Activated CD4-positive, alpha-beta T cell treated with anti-CD3 and anti-CD28 coated beads for 1 hour (primary cell): ENCODE results near the gene SGK2.

Experiments
- DNase-seq: peaks from one replicate; pipeline ENCODE4 v3.0.0-alpha.2; 2020

Gene SGK2

DNA sequence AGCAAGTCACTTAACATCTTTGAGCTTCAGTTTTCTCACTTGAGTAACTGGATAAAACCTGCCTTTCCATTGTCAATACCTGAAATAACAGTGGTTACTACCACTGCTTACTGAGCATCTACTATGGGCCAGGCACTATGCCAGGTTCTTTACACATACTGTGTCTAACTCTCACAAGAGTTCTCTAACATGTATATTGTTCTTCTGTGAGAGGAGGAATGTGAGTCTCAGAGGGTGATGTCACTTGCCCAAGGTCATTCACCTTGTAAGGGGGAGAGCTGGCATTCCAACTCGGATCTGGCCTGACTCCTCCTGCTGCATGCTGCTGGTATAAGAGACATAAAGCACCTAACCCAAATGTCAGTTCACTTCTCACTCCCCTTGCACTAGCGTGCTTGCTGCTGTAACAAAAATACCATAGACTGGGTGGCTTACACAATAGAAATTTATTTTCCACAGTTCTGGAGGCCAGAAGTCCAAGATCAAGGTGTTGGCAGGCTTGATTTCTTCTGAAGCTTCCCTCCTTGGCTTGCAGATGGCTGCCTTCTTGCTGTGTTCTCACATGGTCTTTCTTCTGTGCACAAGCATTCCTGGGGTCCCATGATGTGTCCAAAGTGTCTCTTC is 21.9 kb upstream of the SGK2 start:
- DNase-seq, result no peak

DNA sequence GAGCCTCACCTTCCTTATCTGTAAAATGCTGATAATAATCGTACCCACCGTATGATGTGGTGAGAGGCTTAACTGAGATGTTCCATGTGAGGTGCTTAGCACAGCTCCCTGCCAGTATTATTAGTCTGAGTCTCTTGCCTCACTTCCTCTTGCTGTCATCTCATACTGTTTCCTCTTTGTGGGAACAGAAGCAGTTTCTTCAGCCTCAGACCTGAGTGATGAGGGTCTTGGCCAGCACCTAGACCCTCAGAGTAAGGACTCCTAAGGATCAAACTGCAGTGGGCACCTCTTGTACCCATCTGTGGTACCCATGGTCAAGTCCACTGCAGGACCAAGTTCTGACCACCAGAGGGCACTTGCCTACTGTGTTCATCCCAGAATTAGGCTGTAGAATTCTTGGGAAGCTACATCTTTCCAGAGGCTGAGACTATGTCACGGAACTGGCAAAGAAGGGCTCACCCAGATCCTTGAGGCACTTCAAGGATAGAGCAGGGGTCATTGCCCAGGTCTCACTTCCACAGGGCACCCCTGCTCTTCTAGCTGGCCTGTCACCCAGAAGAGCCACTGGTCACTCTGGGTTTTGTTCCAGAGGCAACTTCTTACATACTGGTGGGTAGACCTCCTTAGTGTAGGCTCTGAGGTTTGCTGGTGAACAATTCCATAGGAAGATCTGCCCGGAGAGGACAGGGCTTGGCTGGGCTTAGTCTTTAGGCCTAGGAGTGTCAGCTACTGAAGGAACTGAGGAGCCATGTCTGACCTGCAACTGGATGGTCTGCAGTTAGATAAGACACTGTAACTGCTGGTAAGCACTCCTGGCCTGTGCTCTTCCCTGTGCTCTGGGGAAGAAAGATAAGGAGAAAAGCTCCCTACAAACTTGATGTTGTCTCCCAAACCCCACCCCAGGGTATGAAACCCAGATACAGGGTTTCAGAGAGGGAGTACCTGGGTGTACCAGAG is 20.6 kb upstream of the SGK2 start:
- DNase-seq, result peak; percentile 15

DNA sequence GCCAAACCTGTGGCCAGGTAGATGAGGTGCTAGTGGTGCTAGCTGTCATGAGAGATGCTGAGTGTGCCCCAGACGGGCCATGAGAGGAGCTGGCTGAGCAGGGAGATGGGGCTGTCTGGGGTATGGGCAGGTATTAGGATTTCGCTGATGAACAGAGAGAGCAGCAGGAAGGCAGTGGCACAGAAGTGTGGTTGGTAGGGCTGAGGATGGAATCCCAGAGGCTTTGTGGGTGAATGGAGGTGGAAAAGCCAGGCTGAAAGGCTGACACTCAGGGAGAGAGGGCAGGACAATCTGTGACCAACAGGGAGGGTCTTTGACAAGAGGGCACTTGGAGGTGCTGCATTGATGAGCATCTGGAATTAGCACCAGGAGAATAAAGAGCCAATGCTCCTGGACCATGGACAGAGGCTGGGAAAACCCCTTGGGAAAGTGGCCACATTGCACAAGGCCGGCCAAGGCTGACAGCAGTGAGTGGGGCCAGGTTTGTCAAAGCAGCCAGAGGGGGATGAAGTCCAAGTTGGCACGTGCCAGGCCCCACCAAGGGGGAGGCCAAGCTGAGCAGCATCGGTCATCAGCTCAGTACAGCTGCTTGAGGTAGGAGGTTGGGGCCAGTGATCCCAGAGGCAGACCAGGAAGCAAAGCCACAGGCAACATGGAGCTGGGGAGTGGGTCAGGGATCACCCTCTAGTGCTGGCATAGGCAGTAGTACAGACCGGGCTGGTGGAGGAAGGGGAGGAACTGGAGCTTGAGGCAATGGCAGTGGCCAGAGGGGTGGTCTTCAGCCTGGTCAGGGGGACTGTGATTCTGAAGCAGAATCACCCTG is 19.7 kb upstream of the SGK2 start:
- no peak for DNase-seq

DNA sequence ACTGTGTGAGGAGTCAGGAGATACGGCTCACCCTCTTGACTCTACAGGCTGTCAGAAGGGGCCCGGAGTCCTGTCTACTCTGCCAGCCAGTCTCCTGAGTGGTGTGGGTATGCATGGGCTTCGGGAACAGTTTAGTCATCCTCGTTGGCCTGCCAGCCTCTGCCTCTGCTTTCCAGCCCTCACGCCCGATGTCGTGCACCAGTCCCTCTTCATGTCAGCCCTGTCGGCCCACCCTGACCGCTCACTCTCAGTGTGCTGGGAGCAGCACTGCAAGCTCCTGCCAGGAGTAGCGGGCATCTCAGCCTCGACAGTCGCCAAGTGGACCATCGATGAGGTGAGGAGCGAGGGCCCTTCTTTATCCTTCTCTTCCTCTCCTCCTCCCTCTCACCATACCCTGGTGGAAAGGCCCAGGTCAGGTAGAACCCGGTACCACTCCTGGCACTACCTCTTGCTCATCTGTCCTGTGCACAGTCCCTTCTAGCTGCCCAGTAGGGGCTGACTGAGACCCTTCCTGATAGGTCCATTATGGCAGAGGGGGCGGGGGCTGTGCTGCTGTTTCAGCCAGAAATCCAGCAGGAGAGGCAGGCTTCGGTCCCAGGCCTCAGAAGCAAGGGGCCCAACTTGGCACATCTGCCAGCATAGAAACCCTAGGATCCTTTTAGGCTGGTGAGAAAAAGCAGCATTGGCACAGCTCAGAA is 18.7 kb upstream of the SGK2 start:
- no peak for DNase-seq

DNA sequence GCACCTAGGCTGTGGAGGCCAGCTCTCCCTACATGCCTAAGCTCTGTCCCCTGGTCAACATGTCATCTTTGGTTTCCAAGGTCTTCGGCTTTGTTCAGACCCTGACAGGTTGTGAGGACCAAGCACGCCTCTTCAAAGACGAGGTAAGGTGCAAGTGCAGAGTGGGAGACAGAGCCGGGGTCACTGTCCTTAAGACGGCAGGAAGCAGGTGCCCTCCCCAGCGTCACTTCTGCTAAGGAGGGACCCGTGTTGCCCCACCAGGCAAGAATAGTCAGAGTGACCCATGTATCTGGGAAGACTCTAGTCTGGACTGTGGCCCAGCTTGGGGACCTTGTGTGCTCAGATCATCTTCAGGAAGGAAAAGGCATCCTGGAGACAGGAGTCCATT is 18.2 kb upstream of the SGK2 start:
- no peak for DNase-seq

DNA sequence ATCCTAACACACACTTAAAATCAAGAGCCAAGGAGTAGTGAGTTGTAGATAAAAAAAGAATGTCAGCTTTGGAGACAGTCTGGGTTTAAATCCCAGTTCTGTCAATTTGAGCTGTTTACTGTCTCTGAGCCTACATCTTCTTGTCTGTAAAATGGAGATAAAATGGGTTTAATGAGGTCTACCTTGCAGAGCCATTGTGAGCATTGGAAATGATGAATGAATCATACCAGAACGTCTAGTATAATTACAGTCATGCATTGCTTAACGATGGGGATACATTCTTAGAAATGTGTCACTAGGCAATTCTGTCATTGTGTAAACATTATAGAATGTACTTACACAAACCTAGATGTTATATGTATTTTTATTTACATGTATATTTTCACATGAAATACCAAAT is 17.6 kb upstream of the SGK2 start:
- no peak for DNase-seq

DNA sequence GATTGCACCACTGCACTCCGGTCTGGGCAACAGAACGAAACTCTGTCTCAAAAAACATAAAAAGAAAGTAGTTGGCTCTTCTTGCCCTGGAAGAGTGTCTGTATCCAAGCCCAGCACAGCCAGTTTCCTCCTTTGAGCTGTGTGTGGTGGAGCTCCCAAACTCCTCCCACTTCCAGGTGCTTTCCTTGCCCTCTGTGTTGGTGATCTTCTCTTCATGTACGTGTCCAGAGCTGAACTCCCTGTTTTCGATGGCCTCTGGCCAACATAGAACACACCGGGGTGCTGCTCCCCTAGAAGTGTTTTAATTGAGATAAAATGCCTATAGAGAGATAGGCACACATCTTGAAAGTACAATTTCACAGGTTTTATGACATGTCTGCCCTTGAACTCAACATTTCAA is 16.7 kb upstream of the SGK2 start:
- DNase-seq, result no peak

DNA sequence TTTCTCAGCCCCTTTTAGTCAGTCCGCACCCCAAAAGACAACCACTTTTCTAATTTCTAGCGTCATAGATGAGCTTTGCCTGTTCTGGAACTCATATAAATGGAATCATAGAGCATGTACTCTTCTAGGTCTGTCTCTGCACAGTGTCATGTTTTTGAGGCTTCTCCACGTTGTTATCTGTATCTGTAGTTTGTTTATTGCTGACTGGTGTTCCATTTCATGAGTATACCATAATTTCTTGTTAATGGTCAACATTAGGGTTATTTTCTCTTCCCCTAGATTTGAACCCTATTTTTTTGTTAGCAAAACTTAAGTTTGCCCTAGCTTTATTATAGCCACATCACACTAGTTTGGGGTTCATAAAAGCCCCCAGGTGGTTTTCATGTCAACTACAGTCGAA is 16.2 kb upstream of the SGK2 start:
- DNase-seq, result no peak

DNA sequence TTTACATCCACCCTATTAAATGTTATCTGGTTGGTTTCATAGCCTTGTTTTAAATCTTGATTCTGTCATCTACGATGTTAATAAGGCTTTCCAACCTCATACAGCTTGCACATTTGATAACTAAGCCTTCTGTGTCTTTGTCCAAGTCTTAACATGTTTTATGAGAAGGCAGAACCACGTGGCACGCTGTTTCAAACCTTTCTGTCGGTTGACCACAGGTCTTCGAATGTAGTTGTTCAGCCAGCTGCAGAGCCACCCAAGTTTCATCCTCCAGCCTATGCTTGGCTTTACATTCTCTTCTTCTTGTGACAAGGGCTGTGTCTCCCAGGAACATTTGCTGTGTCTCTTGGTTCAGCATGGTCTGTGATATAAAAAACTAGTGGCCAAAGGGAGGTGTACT is 15.7 kb upstream of the SGK2 start:
- DNase-seq, result no peak

DNA sequence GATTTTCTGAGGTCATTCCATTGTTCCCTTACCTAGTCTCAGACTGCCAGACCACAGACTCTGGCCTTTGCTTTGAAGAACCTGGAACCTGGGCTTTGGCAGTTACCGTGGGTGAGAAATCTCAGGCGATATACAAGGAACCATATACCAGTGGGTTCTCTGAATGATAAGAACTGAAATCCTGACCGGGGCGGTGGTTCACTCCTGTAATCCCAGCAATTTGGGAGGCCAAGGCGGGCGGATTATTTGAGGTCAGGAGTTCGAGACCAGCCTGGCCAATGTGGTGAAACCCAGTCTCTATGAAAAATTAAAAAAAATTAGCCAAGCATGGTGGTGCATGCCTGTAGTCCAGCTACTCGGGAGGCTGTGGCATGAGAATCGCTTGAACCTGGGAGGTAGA is 14.3 kb upstream of the SGK2 start:
- DNase-seq, result no peak

DNA sequence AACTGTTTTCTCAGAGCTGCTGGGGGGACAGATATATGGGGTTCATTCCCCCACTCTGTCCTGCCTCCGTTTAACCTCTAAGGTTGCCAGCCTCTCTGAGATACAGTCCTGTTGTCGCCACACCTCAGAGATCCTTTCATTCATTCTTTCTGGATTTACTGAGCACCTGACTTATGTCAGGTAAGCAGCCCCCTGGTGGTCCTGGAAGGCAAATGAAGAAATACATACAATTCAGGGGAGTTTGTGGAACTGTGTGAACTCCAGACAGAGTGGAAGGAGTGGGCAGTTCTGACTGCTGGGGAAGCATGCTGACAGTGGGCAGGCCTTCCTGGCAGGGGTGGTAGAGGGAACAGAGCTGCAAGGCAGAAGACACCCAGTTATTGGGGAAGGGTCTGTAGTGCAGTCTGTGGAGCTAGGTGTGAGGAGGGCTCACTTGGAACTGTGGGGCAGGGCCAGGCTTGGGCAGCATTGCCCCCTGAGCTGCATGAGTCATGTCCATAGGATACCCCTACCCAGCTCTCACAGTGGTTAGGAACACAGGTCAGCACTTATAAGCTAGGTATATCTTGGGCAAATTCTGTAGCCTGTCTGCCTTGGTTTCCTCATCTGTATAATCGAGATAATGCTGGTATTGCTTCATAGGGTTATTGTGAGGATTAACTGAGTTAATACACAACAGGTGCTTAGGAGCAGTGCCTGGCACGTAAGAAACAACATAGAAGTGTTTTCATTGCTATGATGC is 12.8 kb upstream of the SGK2 start:
- no peak for DNase-seq

DNA sequence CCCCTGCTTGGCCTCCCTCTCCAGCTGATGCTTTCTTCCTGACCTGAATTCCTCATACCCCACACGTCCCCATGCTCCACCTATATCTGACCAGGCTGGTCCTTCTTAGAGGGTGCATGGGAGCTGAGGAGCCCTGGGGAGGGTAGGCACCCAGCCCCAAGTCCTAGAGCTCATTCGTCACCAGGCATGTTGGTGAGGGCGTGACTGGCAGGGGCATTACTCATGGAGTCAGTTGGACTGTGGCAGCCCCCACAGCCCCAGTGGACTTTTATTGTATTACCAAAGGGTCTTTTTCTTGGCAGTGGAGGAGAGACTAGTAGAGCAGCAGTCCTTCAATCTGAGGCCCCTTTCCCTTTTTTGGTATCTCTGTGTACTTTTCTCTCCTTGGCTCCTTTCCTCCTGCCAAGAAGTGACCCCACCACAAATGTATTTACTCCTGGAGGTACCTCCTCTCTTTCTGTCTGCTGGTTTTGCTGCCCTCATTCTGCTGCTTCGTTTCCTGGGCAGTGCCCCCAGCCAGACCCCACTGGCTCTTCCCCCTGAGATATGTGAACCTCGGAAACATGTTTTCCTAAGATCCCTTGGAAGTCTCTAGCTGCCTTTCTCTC is 10.4 kb upstream of the SGK2 start:
- no peak for DNase-seq

DNA sequence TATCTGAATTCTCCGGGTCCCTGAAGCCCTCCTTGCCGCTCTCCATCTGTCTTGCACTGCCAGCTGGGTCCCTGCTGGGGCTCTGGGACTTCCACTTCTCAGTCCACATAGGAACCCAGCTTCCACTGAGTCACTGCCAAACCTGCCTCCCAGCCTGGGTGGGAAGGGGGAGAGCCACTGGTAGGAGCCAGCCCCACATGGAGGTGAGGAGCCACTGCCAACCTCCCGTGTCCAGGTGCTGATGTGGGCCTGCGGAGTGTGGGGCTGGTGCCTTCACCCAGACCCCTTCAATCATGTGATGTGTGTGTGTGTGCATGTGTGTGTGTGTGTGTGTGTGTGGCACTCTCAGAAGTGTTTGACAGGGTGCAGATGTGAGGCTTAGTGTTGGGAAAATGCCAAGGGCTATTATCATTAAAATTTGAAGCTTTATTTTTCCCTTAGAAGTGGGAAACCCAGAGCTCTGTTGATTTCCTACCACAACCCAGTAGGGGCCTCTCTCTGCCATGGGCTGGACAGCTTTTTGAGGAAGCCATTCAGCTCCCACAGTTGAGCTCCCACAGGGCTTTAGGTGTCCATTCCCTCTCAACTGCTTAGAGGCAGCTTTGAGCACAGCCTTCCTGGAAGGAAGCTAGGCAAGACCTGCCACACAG is 9.3 kb upstream of the SGK2 start:
- DNase-seq, result no peak

DNA sequence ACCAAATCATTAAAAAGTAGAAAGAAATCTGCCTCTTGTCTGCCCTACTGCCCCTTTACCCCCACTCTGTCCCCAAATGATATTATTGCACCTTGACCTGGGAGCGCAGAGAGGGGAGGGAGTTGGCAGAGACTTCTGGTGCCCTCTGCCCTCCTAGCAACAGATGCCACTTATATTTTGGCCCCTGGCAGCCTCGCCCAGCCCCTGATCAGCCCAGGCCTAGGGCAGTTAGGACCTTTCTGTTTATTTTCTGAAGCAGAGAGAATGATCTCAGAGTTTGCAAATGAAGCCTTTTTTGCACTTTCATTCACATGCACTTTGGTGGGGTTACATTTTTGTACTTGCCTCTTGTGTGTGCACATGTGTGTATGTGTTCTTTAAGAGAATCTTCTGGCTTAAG is 8.4 kb upstream of the SGK2 start:
- DNase-seq, result no peak

DNA sequence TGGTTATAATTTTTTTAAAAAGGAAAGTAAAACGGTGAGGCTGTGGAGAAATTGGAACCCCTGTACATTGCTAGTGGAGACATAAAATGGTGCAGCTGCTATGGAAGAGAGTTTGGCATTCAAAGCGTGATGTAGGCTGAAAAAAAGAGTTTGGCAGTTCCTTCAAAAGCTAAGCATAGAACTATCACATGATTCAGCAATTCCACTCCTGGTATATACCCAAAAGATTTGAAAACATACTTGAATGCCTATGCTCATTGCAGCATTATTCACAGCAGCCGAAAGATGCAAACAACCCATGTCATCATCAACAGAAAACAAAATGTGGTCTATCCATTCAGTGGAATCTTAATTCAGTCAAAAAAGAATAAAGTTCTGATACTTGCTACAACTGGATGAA is 4.5 kb upstream of the SGK2 start:
- DNase-seq, result no peak

DNA sequence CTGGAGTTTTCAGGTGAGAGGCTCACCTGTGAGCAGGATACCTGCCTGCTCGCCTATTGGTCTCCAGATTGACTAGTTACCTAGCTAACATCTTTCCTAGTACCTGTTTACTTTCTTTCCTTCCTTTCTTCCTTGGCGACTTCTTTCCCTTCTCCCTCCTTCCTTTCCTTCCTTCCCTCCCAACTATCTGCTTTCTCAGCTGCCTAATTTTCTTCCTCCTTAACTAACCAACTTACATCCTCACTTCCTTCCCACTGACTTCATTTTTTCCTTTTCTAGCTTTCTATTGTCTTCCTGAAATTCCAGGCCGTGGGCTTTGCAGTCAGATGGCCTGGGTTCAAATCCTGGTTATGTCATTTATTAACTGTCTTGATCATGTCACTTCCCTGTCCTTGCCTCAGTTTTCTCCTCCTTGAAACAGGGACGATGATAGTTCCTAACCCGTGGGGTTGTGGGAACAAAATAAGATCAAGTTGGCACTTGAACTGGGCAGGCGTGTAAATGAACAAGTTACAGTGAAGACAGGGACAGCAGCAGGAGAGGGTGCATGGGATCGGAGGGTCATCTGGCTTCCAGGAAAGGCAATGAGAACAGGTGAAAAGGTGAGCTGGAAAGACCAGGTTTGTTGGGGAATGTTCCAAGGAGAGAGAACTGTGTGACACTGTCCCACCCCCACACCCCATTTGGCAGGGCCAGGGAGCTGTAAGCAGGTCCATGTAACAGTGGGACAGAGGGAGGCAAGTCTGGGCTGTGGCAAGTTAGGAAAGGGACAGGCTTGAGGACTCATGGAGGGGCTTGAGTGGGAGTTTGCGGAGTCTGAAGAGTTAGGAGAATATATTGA is 540 bp downstream of the SGK2 start:
- DNase-seq, result no peak

DNA sequence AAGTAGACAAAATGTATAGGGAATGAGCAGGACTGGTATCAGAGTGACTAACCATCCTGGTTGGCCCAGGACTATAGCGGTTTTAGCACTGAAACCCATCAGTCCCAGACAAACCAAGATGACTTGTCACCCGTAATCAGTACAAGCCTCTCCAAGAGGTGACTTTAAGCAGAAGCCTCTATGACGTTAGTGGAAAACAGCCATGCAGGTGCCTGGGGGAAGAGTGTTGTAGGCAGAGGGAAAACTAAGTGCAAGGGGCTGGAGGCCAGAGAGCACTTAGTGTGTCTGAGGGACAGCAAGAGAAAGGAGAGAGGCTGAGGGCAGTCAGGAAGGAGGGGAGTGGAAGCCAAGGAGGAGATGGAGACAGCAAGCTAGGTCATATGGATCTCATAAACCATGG is 2.1 kb downstream of the SGK2 start:
- no peak for DNase-seq

DNA sequence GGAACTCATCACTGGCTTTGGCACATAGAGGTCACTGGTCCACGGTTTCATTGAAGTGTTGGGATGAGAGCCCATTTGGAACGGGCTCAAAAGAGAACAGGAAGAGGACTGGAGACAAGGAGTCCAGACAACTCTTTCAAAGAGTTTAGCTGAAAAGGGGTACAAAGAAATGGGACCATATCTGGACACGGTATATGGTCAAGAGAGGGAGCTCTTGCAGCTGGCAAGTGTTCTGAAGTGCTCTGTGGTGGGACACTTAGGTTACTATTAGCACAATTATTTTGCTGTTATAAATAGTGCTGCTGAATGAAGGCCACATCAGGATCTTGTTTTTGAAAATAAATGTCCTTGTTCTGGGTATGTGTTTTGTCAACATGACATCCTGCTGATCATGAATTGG is 4.6 kb downstream of the SGK2 start:
- DNase-seq, result no peak

DNA sequence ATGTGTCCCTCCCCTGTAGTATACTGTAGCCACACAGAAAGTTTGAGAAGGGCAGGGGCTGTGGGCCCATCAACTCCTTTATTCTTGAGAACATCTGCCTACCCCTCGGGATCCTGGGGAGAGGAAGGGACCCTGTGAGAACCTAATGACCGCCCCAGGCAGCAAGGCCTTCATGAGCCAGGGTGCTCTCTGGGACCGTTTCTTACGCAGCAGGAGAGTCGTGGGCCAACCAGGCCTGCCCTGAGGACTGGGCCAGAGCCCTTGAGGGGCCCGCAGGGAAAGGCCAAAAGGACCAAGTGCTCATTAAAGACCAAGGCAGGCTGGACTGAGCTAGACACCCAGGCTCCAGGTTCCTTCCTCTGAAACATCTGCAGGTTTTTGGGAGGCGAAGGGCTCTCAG is 5.2 kb downstream of the SGK2 start:
- DNase-seq, result no peak

DNA sequence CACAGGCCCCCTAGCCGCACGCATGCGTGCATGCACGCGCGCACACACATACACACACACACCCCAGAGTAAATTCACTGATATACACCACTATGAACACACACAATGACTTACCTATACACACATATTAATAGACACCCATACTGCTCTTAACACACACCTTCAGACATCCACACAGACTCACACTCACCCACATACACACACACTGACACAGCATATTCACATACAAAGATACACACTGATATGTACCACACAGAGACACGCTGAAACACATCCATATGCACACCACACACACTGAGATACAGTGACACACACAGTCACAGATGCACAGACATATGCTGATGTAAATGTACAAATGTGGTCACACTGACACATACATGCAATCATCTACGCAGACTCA is 5.6 kb downstream of the SGK2 start:
- DNase-seq, result no peak
